NCI-H510A treated with DMSO at 0.1 percent for 48 hours (cell line): ENCODE measurements around the gene DRD2.
A peak's percentile ranks its signal among the peaks of the same experiment; 100 is the strongest.

Experiments used
- DNase-seq: peaks from one replicate; lab custom pipeline; 2025; lab: John Stamatoyannopoulos, UW

The DRD2 gene

DNA sequence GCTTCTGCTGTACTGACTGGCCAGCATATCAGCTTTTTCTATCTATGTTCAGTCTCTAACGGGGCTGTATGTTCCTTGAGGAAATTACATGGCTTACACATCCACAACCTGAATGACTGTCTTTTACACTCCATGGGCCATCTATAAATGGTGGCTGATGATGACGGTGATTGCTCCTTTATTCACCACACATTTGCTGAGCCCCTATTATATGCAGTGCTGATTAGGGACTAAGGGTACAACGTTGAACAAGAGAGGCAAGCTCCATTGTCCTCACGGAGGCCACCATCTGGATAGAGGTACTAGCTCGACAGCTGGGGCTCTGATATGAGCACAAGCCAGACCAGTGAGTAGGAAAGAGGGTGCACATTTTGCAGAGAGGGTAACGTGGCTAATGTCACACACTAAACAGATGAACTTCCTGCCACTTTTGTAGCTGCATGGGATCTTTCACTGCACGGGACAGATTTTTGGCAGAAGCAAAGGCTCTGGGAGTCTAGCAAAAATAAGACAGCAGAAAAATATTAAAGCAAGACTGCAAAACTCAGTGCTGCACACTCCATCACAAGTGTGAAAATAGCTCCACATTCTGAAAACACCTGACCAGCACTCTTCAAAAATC is 30.6 kb downstream of the DRD2 start:
- DNase-seq = no peak

DNA sequence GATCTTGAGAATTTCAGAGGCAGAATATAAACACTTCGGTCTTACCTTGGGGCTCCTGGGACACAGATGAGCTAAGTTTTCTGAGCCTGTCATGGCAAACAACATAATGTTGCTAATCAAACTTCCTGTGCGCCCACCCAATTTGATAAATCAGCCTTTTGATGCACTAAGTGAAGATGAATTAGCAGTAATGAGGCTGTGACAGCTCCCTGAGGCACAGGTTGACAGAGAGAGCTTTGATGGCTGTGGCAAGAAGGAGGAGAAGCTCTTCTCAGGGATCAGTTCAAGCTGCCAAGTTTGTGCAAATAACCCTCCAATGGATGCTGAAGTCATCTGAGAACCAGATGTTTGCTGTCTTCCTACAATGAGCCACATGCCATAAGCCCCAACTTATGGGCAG is 34.4 kb downstream of the DRD2 start:
- DNase-seq = no peak

DNA sequence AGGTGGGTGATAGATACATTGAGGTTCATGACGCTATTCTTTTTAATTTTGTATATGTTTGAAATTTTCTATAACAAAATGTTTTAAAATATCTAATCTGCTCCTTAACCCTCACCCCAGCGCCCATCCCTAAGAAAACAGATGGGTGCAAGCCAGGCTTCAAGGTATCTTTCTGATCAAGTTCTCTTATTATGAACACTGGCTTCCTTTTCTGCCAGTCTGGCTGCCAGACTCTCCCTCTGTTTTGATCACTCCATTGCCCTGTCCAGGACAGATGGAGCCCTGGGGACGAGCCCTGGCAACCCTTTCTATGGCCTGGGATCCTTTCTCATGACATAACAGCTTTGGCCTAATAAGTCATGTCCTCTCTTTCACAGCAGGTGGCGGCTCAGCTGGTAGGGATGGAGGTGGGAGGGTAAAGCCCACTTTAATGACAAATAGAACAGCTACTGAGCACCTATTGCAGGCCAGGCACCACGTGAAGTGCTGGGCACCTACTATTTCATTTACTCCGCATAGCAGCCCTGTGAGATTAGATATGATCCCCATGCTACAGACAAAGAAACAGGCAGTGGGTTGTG is 38.4 kb downstream of the DRD2 start:
- no peak for DNase-seq

DNA sequence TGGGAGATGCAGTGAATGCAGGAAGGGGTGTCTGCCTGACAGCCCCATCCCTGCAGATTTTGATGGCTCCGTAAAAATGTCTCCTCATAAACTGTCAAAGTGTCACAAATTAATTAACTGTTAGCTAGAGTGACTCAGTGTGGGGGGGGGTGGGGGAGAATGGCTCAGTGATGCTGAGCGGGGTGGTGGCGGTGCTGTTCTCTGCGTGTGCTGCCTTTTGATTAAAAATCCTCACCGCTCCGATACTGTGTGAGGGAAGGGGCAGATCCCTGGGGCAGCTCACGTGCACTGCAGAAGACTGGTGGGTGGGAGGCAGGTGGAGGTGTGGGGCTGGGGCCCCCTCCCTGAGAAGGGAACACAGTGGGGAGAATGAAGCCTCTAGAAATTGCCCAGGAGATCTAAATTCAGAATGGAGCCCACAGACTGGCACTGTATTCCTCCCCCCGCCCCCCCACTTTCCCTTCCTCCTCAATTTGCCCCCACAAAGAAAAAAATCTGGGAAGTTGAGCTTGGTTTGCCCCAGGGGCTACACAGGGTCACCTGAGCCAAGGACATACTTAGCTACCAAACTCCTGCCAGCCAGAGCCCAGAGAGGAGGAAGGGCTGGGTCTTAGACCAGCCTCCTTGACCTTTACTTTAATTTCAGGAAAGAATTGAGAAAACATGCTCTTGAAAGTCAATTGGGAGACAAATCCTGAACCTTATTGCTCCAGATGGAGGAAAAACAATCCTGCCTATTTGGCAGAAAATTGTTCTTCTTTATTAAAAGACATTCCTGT is 39.8 kb downstream of the DRD2 start:
- DNase-seq = no peak

DNA sequence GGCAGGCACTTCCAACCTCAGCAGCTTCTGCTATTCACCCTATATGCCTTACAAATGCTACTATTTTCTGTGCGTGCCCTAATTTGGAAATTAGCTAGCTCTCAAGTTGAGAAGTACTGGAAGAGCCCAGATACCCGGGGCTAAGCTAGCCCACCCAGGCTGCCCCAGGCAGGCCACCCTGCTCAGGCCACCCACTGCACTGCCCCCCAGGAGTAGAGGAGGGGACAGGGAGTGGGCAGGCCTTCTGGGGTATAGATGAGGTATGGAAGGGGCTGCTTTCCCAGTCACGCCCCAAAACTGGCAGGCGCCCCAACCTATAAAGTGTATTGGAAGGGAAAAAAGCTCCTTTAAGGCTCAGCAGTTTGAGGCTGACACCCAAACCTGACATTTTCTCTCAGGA is 43.5 kb downstream of the DRD2 start:
- no peak for DNase-seq

DNA sequence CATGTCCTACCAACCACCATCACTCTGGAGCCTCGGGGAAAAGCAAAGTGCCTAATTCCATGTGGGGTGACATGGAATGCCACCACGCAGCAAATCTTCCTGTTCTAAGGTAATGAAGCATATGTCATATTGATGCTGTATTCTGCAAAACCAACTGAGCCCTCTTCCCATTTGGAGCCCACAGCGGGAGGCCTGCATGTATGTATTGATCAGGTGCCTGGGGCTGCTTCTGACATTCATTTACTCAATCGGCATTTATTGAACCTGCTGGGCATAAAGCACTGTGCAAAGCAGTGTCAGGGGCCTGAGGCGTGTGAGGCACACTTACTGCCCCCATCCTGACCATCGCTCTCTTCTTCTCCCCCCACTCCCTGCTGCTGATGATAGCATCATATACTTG is 48.5 kb downstream of the DRD2 start:
- DNase-seq = no peak

DNA sequence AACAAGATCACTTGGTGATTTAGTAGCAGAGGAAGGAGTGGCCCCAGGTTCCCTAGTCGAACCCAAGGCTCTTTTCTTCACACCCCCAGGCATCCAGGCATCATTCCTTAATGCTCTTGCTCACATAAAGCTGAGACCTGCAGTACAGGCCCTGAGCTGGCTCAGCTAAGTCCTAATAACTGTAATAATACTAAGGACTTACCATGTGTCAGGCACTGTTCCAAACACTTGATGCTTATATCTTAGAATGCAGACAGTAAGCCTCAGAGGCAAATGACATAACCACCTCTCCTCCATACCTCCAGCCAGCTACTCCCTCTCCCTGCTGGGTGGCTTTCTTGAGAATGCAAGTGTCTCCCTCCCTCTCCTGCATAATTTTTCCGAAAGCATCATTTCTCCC is 54.4 kb downstream of the DRD2 start:
- DNase-seq = no peak

DNA sequence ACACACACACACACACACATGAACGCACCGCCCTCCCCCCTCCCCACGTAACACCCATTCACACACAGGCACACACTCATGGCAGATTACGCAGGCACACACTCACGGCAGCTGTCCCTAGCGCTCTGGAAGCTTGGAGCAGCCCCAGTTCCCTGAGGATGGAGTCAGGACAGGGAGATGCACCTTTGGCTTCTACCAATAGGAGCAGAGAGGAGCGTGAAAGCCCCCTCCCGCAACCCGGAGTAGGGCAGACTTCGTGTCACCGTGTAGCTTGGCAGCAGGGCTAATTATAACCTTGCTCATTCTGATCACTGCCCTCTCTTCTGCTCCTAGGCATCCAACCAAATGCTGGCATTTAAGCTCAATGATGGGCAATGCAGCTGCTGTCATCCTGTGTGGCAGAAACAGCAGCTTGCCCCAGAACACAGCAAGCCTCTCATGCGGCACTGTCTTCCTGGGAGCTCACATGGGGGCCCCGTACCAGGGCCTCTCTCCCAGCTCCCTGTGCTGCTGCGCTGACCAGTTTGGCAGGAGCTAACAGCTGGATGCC is 55.7 kb downstream of the DRD2 start:
- no peak for DNase-seq

DNA sequence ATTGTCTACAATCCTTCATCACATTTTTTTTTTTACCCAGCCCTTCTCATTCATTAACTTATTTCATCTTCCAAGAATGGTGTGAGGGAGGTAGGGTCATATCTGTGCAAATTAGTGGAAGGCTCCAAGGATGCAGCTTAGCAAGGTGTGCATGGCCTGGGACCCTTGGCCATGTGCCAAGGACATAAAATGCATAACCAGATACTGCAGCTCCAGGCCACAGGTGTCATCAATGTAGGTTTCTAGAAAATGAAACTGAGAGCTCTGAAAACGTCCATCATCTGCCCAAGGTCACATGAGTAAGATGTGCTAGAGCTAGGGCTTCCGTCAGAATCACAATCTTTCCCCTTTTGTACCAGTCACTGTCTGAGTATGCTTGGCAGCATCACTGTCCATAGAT is 57.8 kb downstream of the DRD2 start:
- peak; percentile 47 for DNase-seq

DNA sequence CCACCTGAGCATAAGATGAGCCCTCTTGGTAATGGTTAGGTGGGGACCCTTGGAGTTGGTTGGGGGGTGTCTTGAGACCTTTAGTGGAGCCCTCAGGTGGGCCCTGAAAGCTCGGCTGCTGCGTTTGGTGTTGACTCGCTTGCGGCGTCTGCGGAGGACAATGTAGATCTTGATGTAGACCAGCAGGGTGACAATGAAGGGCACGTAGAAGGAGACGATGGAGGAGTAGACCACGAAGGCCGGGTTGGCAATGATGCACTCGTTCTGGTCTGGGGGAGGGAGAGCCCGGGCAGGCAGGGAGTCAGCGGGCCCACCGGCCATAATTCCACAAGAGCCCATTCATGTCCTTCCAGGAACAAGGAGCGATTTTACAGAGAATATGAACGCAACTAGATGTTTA is 59.9 kb downstream of the DRD2 start:
- DNase-seq = no peak

DNA sequence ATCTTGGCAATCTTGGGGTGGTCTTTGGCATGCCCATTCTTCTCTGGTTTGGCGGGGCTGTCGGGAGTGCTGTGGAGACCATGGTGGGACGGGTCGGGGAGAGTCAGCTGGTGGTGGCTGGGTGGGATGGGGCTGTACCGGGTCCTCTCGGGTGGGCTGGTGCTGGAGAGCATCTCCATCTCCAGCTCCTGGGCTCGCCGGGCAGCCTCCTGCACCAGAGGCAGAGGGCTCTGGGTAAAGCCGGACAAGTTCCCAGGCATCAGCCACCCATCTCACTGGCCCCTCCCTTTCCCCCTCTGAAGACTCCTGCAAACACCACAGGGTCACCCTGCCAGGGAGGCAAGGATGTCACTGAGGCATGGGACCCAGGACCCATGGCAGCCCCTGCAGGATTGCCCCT is 62.5 kb downstream of the DRD2 start:
- DNase-seq = no peak

DNA sequence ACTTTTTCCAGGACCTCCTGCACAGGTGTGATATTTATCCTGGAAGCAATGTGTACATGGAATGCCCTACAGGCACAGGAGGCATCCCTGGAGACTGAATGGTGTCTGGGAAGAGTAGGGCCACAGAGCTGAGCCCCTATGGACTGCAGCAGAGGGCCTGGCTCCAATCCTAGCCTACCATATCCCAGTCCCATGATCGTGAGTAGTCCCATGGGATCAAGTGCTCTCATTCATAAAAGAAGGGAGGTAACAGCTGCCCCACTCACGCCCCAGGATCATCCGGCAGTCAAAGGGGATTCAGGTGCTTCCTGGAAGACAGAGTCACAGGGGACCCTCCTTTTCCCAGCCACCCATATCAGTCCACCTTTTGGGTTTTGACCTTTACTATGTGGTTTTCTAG is 63.7 kb downstream of the DRD2 start:
- DNase-seq = no peak

DNA sequence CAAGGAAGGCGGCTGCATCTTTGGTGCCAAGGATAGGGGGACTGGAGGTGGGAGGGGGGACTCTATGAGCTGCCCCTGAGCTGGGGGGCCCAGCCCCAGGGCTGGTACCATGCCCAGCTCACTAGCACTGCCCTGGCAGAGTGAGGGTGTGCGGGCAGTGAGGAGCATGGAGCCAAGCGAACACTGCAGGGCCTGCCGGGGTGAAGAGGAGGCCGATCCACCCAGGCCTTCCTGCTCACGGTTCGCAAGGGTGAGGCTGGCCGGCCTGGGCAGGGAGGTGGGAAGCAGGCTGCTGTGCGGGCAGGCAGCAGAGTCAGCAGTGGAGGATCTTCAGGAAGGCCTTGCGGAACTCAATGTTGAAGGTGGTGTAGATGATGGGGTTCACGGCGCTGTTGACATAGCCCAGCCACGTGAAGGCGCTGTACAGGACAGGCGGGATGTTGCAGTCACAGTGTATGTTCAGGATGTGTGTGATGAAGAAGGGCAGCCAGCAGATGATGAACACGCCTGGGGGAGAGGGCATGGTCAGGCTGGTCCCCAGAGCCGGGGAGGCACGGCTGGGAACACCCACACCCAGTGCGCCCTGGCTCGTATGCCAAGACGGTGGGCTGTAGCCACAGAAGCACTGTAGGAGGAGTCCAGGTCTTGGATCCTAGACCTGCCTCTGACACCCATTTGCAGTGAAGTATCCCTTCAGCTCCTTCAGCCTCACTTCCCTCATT is 64.6 kb downstream of the DRD2 start:
- no peak for DNase-seq

DNA sequence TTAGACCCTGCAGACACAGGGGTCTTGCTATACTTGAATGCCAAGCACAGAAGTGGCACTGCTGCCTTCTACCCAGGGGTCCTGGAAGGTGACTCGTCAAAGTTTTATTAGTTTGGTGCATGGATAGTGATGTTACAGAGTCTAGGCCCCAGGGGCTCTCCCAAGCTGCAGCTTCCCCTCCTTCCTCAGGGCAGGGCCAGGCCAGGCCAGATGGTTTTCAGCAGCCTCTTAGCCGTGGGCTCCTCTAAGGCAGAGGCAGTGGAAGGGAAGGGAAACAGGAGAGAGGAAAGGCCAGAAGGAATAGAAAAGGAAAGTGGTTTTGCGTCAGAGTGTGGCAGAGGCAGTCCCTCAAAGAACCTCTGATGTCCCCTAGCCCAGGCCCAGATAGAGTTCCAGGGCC is 65.7 kb downstream of the DRD2 start:
- DNase-seq = no peak

DNA sequence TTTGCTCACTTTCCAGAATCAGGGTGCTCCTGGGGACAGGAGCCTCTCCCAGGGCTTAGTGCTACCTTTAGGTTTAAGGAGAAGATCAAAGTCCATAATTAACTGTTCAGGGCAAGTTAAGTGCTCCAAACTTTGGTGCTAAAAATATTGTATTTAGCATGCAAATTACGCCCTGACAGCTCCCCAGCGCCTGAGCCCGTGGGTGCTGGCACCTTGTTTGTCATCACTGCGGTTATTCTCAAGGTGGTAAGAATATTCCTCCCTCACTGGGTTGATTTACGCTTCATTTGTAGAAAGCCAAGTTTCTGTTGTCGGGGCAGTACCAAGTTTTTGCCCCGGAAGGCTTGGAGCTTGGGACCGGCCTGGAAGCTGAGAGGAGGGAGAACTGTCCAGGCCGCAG is 66.3 kb downstream of the DRD2 start:
- no peak for DNase-seq

DNA sequence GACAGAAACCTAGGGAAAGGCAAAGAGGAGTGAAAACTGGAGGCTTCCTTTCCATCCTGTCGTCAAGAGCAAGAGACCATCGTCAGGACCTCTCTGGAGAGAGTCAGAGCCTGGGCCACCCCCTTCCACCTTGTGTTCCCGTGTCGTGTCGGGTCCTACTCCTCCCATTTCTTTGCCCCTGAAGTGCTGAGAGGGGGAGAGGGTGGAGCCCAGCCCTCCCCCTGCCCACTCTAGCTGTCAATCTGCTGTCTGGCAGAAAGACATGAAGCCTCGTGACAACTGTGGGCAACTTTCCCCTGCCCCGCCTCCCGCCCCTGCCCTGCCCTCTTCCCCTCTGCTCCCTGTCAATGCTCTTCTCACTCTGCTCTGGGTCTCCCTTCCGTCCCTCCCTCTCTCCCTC is 67.0 kb downstream of the DRD2 start:
- no peak for DNase-seq

DNA sequence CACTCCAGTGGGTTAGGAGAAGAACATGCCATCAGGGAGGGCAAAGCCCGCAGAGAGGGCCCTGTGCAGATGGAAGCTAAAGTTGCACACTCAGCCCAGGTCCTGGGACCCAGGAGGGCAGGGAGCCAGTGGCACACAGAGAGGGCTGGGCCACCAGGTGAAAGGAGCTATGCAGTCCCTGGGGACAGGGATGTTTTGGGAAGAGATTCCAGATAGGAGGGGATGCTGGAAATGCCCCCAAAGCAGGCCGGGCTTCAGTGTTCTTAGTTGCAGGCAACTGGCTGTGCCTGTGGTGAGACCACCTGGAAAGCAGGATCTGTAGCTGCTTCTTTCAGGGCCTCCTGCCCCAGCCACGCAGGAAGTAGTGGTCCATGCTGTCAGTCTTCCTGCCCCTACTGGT is 68.0 kb downstream of the DRD2 start:
- DNase-seq = no peak

DNA sequence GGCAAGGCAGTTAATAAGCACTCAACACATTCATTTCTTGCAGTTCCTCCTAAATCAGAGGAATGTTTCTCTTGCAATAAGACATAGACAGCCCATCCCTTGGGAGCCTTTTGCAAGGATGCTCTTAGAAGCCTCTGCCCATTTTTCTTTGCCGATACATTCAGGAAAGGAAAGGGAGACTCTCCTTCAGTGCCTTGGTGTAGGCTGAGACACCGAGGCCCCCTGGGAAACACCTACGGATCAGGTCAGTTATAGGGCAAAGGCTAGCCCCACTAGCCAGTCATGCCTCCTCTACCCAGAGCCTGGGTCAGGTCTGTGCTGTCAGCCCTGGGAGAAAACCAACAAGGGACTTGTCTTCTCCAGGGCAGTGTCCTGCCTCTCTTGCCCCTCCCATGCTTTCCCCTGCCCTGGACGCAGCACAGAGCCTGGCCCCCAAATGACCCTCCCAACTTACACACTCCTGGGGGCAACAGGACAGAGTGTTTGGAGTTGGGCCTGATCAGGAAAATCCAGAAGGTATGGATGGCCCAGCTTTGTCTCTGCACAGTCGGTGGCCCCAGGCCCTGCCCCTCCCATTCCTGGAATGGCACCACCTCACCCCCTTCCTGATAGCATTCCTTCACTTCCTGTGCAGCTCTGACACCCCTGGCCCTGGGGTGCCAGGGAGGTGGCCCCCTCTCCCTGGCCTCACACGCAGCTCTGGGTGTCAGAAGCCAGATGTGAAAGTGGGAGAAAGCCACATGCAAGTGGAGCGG is 69.3 kb downstream of the DRD2 start:
- DNase-seq = no peak

DNA sequence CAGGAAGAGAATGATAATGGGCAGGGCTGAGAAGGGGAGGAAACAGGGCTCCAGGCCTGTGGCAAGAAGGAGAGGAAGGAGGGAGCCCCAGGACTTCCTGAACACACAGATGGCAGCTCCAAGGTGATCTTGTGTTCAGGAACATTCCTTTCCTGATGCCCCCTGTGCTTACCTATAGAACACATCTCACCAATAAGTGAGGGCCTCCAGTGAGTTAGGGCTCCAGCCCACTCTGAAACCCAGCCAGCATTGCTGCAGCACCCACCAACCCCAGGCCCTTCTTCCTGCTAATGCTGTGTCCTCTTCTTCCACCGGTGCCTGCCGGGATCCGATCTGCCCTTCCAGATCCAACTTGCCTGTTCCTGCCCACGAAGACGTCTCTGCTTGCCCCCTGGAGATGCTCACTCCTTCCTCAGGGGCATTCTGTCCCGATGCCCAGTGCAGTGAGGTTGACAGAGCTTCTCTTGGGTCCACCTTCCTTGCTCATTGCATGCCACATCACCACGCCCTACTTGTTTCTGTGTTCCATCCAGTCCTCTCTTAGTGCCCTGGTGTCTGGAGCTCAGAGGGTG is 70.3 kb downstream of the DRD2 start:
- DNase-seq = no peak

DNA sequence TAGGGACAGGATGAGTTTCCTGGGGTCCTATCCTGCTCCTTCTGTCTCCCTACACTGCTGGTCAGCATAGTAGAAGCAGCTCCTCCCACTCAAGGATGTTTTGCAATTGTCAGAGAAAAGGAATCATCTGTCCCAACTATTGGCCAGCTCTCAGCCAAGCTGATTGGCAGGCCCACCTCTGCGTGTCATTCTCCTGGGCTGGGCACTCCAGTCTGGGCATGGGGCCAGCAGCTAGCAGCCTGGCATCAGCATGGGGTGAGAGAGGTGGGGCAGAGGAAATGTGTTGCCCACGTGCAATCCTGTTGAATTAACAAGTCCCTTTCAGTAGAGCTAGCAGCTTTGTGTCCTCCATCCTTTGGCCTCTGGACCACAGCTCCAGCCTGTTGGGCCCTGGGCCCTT is 73.5 kb downstream of the DRD2 start:
- DNase-seq = peak; percentile 92

DNA sequence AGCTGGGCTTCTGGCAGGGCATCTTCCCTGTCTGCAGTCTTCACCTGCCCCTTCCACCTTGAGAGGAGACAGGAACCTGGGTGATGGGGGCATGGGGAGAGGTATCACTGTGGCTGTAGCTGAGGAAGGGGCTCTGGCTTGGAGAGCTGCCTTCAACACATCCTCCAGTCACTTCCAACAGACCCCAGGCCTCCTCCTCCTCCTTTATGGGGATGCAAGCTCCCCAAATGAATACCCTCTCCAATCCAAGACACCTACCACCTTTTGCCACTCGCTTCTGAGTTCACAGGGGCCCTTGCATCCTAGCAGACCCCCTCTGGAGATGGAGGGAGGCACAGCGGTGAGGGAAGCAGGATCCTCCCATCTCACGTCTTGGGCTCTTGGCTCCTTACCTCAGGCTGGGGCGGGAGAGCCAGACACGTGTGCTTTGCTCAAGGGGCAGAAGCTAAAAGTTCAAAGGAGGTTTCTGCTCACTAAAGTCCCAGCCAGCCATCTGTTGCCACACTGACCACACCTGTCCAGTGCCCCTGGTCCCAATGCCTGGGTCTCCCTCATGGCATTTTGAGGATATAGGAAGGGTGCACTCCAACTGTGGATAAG is 74.5 kb downstream of the DRD2 start:
- DNase-seq = no peak
